Measurements from ENCODE around the gene SLC28A1.

DNA sequence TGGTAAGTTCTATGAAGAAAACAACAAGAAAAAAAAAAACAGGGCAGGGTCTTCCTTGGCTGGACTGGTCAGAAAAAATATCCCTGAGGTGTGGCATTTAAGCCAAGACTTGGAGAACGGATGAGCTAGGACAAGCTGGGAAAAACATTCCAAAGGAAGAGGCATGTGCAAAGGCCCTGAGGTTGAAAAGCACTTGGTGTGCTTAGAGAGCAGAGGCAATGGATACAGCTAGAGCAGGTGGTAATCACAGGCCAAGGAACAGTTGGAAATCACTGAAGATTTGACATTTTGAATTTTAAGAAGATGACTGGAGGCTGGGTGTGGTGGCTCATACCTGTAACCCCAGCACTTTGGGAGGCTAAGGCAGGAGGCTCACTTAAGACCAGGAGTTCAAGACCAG is 54.3 kb downstream of the SLC28A1 start:
- TF ChIP-seq, protein P1, sequence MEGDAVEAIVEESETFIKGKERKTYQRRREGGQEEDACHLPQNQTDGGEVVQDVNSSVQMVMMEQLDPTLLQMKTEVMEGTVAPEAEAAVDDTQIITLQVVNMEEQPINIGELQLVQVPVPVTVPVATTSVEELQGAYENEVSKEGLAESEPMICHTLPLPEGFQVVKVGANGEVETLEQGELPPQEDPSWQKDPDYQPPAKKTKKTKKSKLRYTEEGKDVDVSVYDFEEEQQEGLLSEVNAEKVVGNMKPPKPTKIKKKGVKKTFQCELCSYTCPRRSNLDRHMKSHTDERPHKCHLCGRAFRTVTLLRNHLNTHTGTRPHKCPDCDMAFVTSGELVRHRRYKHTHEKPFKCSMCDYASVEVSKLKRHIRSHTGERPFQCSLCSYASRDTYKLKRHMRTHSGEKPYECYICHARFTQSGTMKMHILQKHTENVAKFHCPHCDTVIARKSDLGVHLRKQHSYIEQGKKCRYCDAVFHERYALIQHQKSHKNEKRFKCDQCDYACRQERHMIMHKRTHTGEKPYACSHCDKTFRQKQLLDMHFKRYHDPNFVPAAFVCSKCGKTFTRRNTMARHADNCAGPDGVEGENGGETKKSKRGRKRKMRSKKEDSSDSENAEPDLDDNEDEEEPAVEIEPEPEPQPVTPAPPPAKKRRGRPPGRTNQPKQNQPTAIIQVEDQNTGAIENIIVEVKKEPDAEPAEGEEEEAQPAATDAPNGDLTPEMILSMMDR (IDR thresholded peaks at IDR 0.05) = no peak
- TF ChIP-seq POLR2A (IDR thresholded peaks at IDR 0.05) = no peak
